Ishikawa (cell line): ENCODE measurements around the gene PCDH15.

Experiments
- CEBPB ChIP-seq: IDR thresholded peaks from 2 replicates; pipeline ENCODE4 v1.6.1; 2012
- EGR1 ChIP-seq: IDR thresholded peaks from 2 replicates; pipeline ENCODE4 v1.6.1; 2012
- EP300 ChIP-seq: IDR thresholded peaks from 2 replicates; pipeline ENCODE4 v1.6.1; 2012; ENCODE audit warnings: borderline replicate concordance
- NFIC ChIP-seq: IDR thresholded peaks from 2 replicates; pipeline ENCODE4 v1.6.1; 2012
- RAD21 ChIP-seq: IDR thresholded peaks from 2 replicates; pipeline ENCODE4 v1.6.1; 2012; ENCODE audit warnings: low read depth
- YY1 ChIP-seq: IDR thresholded peaks from 2 replicates; pipeline ENCODE4 v1.6.1; 2012; ENCODE audit warnings: low read depth
- ZBTB7A ChIP-seq: IDR thresholded peaks from 2 replicates; pipeline ENCODE4 v1.6.1; 2012; ENCODE audit warnings: low read depth
- TF ChIP-seq, protein P1 (sequence below): IDR thresholded peaks from 2 replicates; pipeline ENCODE4 v1.6.1; 2012
- TF ChIP-seq, protein P2 (sequence below): IDR thresholded peaks from 2 replicates; pipeline ENCODE4 v1.6.1; 2012
- TF ChIP-seq, protein P3 (sequence below): IDR thresholded peaks from 2 replicates; pipeline ENCODE4 v1.6.1; 2012; ENCODE audit warnings: low read depth, mild to moderate bottlenecking

DNA sequence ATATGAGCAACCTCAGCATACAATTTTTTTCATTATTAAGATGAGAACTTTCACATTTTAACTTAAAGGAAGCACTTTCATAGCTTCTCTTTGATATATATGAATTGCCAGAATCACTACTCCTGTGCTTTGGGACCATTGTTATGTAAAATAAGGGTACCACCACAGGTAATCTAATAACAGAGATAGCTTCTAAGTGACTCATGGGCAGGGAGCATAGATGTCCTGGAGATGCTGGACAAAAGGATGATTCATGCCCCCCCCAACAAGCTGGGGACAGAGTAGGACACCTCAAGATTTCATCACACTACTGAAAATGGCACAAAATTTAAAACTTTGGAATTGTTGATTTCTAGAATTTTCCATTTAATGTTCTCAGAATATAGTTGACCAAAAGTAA, 641.1 kb downstream of the PCDH15 start:
- TF ChIP-seq CEBPB: no peak
- no peak for TF ChIP-seq NFIC
- no peak for TF ChIP-seq RAD21
- TF ChIP-seq, protein P1, sequence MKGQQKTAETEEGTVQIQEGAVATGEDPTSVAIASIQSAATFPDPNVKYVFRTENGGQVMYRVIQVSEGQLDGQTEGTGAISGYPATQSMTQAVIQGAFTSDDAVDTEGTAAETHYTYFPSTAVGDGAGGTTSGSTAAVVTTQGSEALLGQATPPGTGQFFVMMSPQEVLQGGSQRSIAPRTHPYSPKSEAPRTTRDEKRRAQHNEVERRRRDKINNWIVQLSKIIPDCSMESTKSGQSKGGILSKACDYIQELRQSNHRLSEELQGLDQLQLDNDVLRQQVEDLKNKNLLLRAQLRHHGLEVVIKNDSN: no peak
- no peak for TF ChIP-seq EP300
- TF ChIP-seq YY1: no peak
- TF ChIP-seq, protein P2, sequence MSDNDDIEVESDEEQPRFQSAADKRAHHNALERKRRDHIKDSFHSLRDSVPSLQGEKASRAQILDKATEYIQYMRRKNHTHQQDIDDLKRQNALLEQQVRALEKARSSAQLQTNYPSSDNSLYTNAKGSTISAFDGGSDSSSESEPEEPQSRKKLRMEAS: no peak
- TF ChIP-seq ZBTB7A: no peak
- TF ChIP-seq, protein P3, sequence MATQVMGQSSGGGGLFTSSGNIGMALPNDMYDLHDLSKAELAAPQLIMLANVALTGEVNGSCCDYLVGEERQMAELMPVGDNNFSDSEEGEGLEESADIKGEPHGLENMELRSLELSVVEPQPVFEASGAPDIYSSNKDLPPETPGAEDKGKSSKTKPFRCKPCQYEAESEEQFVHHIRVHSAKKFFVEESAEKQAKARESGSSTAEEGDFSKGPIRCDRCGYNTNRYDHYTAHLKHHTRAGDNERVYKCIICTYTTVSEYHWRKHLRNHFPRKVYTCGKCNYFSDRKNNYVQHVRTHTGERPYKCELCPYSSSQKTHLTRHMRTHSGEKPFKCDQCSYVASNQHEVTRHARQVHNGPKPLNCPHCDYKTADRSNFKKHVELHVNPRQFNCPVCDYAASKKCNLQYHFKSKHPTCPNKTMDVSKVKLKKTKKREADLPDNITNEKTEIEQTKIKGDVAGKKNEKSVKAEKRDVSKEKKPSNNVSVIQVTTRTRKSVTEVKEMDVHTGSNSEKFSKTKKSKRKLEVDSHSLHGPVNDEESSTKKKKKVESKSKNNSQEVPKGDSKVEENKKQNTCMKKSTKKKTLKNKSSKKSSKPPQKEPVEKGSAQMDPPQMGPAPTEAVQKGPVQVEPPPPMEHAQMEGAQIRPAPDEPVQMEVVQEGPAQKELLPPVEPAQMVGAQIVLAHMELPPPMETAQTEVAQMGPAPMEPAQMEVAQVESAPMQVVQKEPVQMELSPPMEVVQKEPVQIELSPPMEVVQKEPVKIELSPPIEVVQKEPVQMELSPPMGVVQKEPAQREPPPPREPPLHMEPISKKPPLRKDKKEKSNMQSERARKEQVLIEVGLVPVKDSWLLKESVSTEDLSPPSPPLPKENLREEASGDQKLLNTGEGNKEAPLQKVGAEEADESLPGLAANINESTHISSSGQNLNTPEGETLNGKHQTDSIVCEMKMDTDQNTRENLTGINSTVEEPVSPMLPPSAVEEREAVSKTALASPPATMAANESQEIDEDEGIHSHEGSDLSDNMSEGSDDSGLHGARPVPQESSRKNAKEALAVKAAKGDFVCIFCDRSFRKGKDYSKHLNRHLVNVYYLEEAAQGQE: no peak
- no peak for TF ChIP-seq EGR1
